Naive thymus-derived CD8-positive, alpha-beta T cell (primary cell): ENCODE measurements around the gene FEN1. TPM values are rescaled to one million over a fixed set of nuclear protein-coding genes. Genes with fewer than 3 reads are reported as not detected.

Experiments
- ATAC-seq, 2 donors: fragments of 150-1000 bp; cut with Tn5 transposase in 1 of 2; sonication (Bioruptor Pico), chemical (Tn5 transposase) in 1 of 2; 1 replicate in 1 of 2; 2 replicates in 1 of 2; pipeline ENCODE4 v1.10.0; 2021; ENCODE audit warnings: mild to moderate bottlenecking in 2 of 2, moderate library complexity in 2 of 2
- POLR2A ChIA-PET: fragments of 350-600 bp; sonication (Branson Sonifier 250); formaldehyde crosslinking; loops from one replicate; lab custom pipeline; 2021; ENCODE audit warnings: antibody characterized with exemption; lab: Charles Lee
- DNase-seq, 10 donors: peaks; one replicate each; pipeline versions ENCODE4 v3.0.0 to v3.0.0-alpha.2; 2020 to 2022
- H3K27ac Mint-ChIP-seq, 10 donors: one replicate each; pipeline ENCODE4 v1.8.0; 2020 to 2022; ENCODE audit warnings: mild to moderate bottlenecking in 10 of 10, mixed read lengths in 10 of 10, moderate library complexity in 4 of 10, inconsistent platforms in 1 of 10
- H3K27me3 Mint-ChIP-seq, 5 donors: one replicate each; pipeline ENCODE4 v1.8.0; 2021 to 2022; ENCODE audit warnings: mixed read lengths in 5 of 5
- H3K36me3 Mint-ChIP-seq, 3 donors: one replicate each; pipeline ENCODE4 v1.8.0; 2020 to 2022; ENCODE audit warnings: mixed read lengths in 3 of 3, mild to moderate bottlenecking in 2 of 3, inconsistent platforms in 1 of 3
- H3K4me1 Mint-ChIP-seq, 4 donors: one replicate each; pipeline ENCODE4 v1.8.0; 2021 to 2022; ENCODE audit warnings: mixed read lengths in 4 of 4
- H3K4me3 Mint-ChIP-seq, 10 donors: one replicate each; pipeline ENCODE4 v1.8.0; 2020 to 2022; ENCODE audit warnings: mild to moderate bottlenecking in 10 of 10, mixed read lengths in 10 of 10, moderate library complexity in 6 of 10, inconsistent platforms in 1 of 10
- H3K9me3 Mint-ChIP-seq, 9 donors: one replicate each; pipeline ENCODE4 v1.8.0; 2020 to 2022; ENCODE audit warnings: mixed read lengths in 9 of 9, mild to moderate bottlenecking in 3 of 9, inconsistent platforms in 1 of 9, moderate library complexity in 1 of 9
- polyA plus RNA-seq, 3 donors: library from polyadenylated mRNA; unstranded; fragments of 300-500 nt; fragmentation: Illumina TruSeq; gene quantifications; one replicate each; pipeline ENCODE4 v1.2.3, GENCODE V29; 2021
- total RNA-seq, 8 experiments: library from RNA in 2 of 8; stranded (reverse) in 2 of 8; gene quantifications; one replicate each; pipeline ENCODE4 v1.2.3 and lab custom pipeline; 2021 to 2026

The FEN1 gene
- total and polyA plus RNA-seq, 5 experiments from 2014 or later: 8.3 to 13.1 (median 10.0) TPM

DNA sequence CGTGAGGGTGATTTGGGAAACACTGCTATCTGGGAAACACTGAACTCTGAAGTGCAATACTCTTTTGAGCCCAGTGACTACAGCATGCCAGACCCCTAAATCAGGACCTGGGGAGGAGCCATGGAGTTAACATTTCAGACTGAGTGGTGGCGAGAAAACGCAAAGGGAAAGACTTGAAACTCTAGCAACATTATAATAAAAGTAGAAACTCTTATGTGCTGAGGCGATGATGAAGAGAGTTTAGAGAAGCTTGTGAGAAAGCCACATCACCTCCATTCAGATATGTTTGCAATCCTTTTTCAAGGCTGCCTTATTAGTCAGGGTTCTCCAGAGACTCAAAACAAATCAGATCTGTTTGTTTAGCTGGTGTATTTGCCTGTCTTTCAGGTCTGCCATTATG lies 1.9 kb downstream of the FEN1 start:
- Mint-ChIP-seq H3K4me1 (peaks cover 12 to 44% (median 28%) of the 10 kb centered on the region in 4 donors), H3K4me3 (peak overlapping the region in 1 of 10 donors; percentile 53), H3K36me3 (peaks cover 0 to 25% (median 6%) of the 10 kb centered on the region in 3 donors), H3K27ac (no peak overlapping the region), H3K9me3 (no peaks in the 10 kb centered on the region), H3K27me3 (no peaks in the 10 kb centered on the region)
- DNase-seq: no peak
- no peak for ATAC-seq
- POLR2A ChIA-PET: interaction anchor here (1.1 kb wide), 1 partner anchor 154 kb away, joined by 3 read pairs; no protein-coding TSS in a partner anchor

DNA sequence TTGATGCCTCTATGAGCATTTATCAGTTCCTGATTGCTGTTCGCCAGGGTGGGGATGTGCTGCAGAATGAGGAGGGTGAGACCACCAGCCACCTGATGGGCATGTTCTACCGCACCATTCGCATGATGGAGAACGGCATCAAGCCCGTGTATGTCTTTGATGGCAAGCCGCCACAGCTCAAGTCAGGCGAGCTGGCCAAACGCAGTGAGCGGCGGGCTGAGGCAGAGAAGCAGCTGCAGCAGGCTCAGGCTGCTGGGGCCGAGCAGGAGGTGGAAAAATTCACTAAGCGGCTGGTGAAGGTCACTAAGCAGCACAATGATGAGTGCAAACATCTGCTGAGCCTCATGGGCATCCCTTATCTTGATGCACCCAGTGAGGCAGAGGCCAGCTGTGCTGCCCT lies 2.7 kb downstream of the FEN1 start:
- Mint-ChIP-seq H3K27me3 (no peaks in the 10 kb centered on the region), H3K36me3 (peaks cover 0 to 17% (median 0%) of the 10 kb centered on the region in 3 donors), H3K4me3 (peak overlapping the region in 3 of 10 donors; percentile 7 to 53 (median 26)), H3K9me3 (no peaks in the 10 kb centered on the region), H3K4me1 (peaks cover 11 to 38% (median 20%) of the 10 kb centered on the region in 4 donors), H3K27ac (peak overlapping the region in 1 of 10 donors; percentile 17)
- DNase-seq (no peak), ATAC-seq (no peak)
- POLR2A ChIA-PET: interaction anchor here (1.1 kb wide), 1 partner anchor 153 kb away, joined by 3 read pairs; no protein-coding TSS in a partner anchor

DNA sequence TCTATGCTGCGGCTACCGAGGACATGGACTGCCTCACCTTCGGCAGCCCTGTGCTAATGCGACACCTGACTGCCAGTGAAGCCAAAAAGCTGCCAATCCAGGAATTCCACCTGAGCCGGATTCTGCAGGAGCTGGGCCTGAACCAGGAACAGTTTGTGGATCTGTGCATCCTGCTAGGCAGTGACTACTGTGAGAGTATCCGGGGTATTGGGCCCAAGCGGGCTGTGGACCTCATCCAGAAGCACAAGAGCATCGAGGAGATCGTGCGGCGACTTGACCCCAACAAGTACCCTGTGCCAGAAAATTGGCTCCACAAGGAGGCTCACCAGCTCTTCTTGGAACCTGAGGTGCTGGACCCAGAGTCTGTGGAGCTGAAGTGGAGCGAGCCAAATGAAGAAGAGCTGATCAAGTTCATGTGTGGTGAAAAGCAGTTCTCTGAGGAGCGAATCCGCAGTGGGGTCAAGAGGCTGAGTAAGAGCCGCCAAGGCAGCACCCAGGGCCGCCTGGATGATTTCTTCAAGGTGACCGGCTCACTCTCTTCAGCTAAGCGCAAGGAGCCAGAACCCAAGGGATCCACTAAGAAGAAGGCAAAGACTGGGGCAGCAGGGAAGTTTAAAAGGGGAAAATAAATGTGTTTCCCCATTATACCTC lies 3.3 kb downstream of the FEN1 start:
- H3K4me1 Mint-ChIP-seq: peaks cover 11 to 34% (median 19%) of the 10 kb centered on the region in 4 donors

DNA sequence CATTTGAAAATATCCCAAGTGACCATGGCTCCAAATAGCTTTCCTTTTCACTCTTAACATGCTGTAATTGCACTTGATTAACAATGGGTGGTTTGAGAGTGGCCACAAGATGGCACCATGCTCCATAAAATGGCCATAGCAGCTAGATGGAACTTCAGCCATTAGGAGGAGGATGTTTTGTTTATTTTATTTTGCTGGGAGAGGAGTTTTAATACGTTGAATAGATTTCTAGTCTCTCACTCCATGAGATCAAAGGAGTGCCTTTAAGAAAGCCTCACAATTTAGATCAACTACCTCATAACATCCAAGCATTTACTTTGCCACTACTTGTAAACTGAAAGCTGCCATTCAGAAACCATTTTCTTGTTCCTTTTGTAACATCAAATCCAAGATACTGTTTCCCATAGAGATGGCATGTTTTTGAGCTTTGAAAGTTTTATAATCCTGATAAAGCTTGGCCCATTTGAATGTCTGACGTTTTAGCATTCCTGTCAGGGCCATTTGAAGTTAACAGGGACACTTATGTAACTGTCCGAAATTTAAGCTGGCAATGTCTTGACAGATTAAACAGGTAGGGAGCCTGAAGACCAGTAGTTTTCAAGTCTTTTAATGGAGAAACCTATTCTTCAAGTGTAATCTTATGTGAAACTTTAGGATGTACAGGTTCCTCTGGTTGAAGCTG lies 4.7 kb downstream of the FEN1 start:
- H3K27ac Mint-ChIP-seq: peak overlapping the region in 4 of 10 donors; percentile 5 to 41 (median 30)
- no peak for ATAC-seq
- POLR2A ChIA-PET: interaction anchor here (0.6 to 1.3 kb wide), 5 partner anchors 10 to 311 kb away, joined by 3 to 7 read pairs (median 3); partner anchors contain the start of genes FADS1 and FTH1
- peaks cover 0 to 17% (median 0%) of the 10 kb centered on the region in 3 donors for H3K36me3 Mint-ChIP-seq
- peaks cover 2 to 23% (median 8%) of the 10 kb centered on the region in 4 donors for H3K4me1 Mint-ChIP-seq
- H3K4me3 Mint-ChIP-seq: no peak overlapping the region
- no peaks in the 10 kb centered on the region for H3K9me3 Mint-ChIP-seq
- DNase-seq: peak in 9 of 10 donors; percentile 59 to 83 (median 69)
- no peaks in the 10 kb centered on the region for H3K27me3 Mint-ChIP-seq

More for the DNA sequence above, 3.3 kb downstream of the FEN1 start:
- DNase-seq: no peak
- Mint-ChIP-seq H3K9me3 (no peaks in the 10 kb centered on the region), H3K4me3 (no peak overlapping the region), H3K27me3 (no peaks in the 10 kb centered on the region), H3K27ac (peak overlapping the region in 3 of 10 donors; percentile 20 to 44 (median 24)), H3K36me3 (peaks cover 0 to 17% (median 0%) of the 10 kb centered on the region in 3 donors)
- no peak for ATAC-seq
- POLR2A ChIA-PET: interaction anchor here (0.5 kb wide), 1 partner anchor 735 kb away, joined by 3 read pairs; no protein-coding TSS in a partner anchor

DNA sequence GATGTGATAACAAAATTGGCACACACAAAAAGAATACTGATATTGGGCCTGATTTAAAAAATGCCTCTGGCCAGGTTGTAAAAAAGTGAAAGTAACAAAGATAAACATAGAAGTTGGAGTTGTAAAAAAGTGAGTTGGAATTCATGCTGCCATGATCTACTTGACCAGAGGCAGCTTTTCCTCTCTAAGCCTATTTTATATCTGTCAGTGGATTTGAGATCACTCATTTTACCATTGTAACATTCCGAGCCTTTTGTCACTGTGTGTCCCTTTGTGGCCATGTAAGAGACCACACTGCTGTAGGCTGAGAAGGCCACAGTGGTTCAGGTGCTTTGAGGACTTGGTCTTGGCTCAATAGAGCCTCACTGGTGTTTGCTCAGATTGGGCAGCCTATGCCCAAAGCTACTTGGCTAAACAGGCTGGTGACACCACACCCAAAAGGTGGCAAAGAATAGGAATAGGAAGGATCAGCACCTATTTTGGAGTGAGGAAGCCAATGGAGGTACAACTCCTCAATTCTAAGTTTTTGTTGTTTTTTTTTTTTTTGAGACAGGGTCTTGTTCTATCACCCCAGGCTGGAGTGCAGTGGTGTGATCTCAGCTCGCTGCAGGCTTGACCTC lies 7.1 kb downstream of the FEN1 start:
- DNase-seq (no peak), ATAC-seq (no peak)
- Mint-ChIP-seq H3K27me3 (no peaks in the 10 kb centered on the region), H3K36me3 (peaks cover 0 to 19% (median 0%) of the 10 kb centered on the region in 3 donors), H3K4me3 (no peak overlapping the region), H3K9me3 (no peaks in the 10 kb centered on the region), H3K4me1 (peaks cover 0 to 11% (median 3%) of the 10 kb centered on the region in 4 donors), H3K27ac (peak overlapping the region in 1 of 10 donors; percentile 38)
- POLR2A ChIA-PET: no interaction called here

DNA sequence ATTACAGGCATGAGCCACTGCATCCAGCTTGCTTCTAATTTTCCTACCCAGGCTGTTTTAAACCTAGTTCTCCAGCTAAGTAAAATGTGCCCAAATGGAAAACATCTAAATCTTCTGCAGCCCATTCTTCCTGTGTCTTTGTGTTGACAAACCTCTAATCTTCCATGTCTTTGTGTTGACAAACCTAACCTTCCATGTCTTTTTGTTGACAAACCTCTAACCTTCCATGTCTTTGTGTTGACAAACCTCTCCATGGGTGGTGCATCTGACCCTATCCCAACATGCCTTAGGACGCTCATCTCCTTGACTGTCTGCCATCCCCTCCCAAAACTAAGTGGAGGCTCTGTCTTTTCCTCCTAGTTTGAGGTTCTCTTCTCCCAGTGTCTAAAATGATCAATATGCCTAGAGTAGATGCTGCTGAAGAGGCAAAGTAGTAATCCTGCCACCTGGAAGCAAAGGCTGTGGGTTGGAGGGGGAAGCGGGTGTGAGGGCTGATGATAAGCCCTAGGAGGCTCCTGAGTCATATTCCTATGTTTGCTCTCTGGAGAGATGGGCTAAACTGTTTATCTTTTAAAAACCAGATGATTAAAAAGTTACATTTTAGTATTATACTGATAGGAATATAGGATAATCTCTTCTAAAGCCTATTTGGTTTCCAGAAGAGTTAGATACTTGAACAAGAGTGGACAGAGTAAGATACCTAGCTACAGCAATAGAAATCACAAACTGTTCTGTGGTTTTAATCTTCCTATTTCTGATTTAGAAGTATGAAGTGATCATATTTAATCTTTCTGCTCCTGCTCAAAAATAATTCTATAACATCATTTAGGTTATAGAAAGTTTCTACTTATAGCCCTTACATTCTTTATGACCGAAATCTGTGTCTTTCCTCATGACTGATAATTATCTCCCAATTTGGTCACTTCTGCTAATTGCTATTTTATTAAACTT lies 7.9 kb downstream of the FEN1 start:
- POLR2A ChIA-PET: no interaction called here
- peak overlapping the region in 2 of 10 donors; percentile 47 to 60 for H3K27ac Mint-ChIP-seq
- DNase-seq (no peak), ATAC-seq (no peak)
- H3K9me3 Mint-ChIP-seq: no peaks in the 10 kb centered on the region
- no peak overlapping the region for H3K4me3 Mint-ChIP-seq
- H3K36me3 Mint-ChIP-seq: peaks cover 0 to 16% (median 0%) of the 10 kb centered on the region in 3 donors
- no peaks in the 10 kb centered on the region for H3K27me3 Mint-ChIP-seq
- H3K4me1 Mint-ChIP-seq: peaks cover 0 to 8% (median 3%) of the 10 kb centered on the region in 4 donors

DNA sequence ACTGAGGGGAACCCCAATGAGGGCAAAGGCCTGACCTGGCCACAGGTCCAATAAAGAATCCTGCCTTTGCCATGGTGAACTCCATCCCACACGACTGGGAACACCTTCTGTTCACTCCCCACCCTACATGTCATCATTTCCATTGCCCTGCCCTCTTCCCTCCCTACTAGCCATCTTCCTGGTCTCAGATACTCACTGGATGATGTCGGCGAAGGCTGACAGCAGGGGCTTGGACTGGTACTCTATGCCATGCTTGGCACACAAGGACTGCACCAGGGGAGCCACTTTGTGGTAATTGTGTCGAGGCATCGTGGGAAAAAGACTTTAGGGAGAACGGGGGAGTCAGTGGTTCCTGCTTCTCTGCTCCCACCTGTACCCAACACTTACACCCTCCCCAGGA lies 9.9 kb downstream of the FEN1 start:
- Mint-ChIP-seq H3K36me3 (peaks cover 0 to 4% (median 0%) of the 10 kb centered on the region in 3 donors), H3K27ac (peak overlapping the region in 1 of 10 donors; percentile 60), H3K4me1 (no peaks in the 10 kb centered on the region), H3K27me3 (no peaks in the 10 kb centered on the region), H3K9me3 (no peaks in the 10 kb centered on the region), H3K4me3 (no peak overlapping the region)
- ATAC-seq (no peak), DNase-seq (no peak)
- POLR2A ChIA-PET: no interaction called here

DNA sequence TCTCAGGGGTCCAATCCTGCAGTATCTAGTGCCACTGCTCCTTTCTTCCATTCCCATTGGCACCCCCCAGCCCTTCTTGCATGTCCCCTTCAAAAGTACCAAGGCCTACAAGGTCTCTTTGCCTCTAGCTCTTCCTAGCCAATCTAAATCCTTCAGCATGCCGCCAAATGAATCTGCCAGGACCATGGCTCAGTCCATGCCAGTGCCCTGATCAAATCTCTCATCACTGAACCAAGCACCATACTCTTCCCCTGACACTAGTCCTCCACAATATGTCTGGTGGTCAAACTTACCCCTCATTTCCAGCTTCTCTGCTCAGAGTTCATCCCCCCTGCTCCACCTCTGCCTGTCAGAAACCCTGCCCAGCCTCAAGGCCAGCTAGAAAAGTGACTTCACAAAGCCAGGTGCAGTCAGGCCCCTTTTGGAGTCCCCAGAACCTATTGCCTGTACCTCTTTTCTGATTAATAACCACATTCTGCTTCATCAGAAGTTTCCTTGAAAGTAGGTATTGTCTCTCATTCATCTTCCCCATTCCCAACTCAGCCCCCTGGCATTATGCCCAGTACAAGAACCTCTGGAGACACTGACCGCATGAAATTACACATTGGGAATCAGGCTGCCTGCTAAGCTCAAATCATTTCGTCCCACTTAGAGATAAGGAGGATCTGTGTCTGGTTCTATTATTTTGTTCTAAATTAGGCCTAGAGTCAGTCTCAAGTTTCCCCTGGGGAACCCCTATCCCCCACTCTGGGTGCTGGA lies 11.4 kb downstream of the FEN1 start:
- Mint-ChIP-seq H3K27ac (no peak overlapping the region), H3K4me3 (no peak overlapping the region), H3K9me3 (no peaks in the 10 kb centered on the region), H3K36me3 (peaks cover 0 to 2% (median 0%) of the 10 kb centered on the region in 3 donors), H3K4me1 (no peaks in the 10 kb centered on the region), H3K27me3 (peaks cover 0 to 4% (median 0%) of the 10 kb centered on the region in 5 donors)
- ATAC-seq (no peak), DNase-seq (no peak)
- POLR2A ChIA-PET: no interaction called here

DNA sequence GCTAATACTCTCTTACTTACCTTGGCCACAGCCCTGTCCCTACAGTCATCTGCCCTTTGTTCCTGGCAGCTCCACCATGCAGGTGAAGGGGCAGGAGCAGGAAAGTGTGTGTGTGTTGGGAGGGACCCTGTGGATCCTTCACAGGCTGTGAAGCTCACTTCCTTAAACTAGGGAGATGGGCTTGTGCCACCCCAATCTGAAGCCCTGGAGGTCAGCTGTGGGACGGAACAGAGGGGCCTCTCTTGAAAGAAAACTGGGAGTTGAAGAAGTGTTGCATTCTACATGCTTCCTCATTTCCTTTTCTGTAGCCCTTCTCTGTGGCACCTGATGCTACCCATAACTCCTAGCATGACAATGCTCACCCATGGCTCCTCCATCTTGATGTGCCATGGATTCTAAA lies 12.4 kb downstream of the FEN1 start:
- DNase-seq (no peak), ATAC-seq (no peak)
- POLR2A ChIA-PET: no interaction called here
- Mint-ChIP-seq H3K36me3 (peaks cover 0 to 2% (median 0%) of the 10 kb centered on the region in 3 donors), H3K27ac (no peak overlapping the region), H3K4me1 (no peaks in the 10 kb centered on the region), H3K27me3 (peaks cover 0 to 4% (median 0%) of the 10 kb centered on the region in 5 donors), H3K9me3 (no peaks in the 10 kb centered on the region), H3K4me3 (no peak overlapping the region)

DNA sequence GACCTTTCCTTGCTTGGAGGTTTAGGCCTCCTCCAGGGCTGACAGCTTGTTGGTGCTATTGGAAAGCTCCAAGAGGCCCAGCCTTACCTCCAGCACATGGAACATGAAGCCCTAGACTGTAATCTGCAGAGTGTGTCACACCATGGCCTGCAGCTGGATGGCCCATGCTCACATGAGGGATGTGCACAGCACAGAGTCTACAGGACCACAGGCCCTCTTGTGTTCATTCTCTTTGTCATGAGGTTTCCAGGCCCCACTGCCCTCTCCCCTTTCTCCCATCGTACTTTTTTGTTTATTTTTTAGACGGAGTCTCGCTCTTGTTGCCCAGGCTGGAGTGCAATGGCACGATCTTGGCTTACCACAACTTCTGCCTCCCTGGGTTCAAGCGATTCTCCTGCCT lies 14.1 kb downstream of the FEN1 start:
- POLR2A ChIA-PET: no interaction called here
- no peak for ATAC-seq
- Mint-ChIP-seq H3K4me1 (no peaks in the 10 kb centered on the region), H3K36me3 (peaks cover 0 to 5% (median 0%) of the 10 kb centered on the region in 3 donors), H3K9me3 (no peaks in the 10 kb centered on the region), H3K27me3 (peaks cover 0 to 4% (median 0%) of the 10 kb centered on the region in 5 donors), H3K4me3 (no peak overlapping the region), H3K27ac (no peak overlapping the region)
- no peak for DNase-seq

DNA sequence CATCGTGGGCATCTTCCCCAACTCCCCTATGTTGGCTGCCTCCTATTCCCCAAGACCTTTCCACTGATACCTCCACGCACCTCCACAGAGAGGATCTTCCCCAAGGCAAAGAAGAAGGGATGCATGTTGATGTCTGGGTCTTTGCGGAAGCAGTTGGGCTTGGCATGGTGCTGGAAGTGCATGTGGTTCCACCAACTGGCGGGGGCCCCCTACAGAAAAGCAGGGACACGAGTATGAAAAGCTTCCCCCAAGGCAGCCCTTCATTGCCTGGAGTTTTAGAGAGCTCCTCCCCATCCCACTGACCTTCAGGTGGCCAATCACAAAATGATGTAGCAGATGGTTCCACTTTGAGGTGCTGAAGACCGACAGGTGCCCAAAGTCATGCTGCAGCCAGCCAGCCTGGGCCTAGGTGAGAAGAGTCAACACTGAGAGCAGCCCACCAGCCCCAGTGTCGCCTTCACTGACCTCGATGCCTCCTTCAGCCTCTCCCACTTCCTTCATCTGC lies 18.0 kb downstream of the FEN1 start:
- no peak for DNase-seq
- POLR2A ChIA-PET: no interaction called here
- Mint-ChIP-seq H3K27me3 (peaks cover 4 to 34% (median 8%) of the 10 kb centered on the region in 5 donors), H3K36me3 (peaks cover 0 to 4% (median 0%) of the 10 kb centered on the region in 3 donors), H3K27ac (no peak overlapping the region), H3K9me3 (no peaks in the 10 kb centered on the region), H3K4me1 (peaks cover 6 to 12% (median 8%) of the 10 kb centered on the region in 4 donors), H3K4me3 (no peak overlapping the region)
- ATAC-seq: no peak
